OCI-M2 (cell line): ENCODE results near the gene ZFPM1.
"Not testable (repeated sequence)": the region's sequence is repeated elsewhere in the genome, so short reads cannot be mapped to it uniquely, and the experiment has no call there.

Experiments
- DNase-seq: peaks from one replicate; lab custom pipeline; 2025; ENCODE audit not compliant: unreplicated experiment; lab: John Stamatoyannopoulos, UW

Gene ZFPM1

GRCh38 chr16:88464447-88465318 is 11.6 kb downstream of the ZFPM1 start:
- DNase-seq, result no peak

GRCh38 chr16:88465387-88465983 is 12.4 kb downstream of the ZFPM1 start:
- DNase-seq, result no peak

DNA sequence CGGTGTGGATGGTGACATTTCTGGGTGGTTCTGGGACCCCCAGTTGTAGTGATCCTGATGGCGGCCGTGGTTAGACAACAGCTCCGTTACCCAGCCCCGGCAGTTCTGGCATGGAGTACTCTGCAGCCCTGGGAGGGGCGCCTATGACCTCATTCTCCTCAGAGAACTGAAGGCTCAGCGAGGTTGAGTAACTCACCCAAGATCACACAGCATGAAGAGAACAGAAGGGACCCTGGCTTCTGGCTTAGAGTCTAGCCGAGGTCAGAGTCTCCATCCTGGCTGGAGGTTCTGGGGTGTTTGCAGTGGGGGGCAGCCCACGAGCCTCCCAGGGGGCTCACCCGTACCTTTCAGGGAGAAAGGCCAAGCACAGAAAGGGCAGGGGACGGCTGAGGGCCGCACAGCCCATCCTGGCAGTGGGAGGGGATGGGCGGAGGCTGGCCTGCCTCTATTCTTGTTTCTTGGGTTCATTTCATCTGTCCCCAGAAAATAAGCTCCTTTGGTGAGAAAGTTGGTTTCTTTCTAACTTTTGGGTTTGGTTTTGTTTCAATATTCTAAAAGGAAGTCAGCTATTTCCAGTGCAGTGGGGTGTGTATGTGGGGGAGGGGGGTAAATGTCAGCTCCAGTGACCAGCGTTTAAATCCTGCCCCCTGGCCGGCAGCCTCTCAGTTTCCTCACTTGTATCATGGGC is 13.2 kb downstream of the ZFPM1 start:
- no peak for DNase-seq

- no peak for DNase-seq
These were observed 13.9 kb downstream of the ZFPM1 start for GRCh38 chr16:88466949-88467348.

DNA sequence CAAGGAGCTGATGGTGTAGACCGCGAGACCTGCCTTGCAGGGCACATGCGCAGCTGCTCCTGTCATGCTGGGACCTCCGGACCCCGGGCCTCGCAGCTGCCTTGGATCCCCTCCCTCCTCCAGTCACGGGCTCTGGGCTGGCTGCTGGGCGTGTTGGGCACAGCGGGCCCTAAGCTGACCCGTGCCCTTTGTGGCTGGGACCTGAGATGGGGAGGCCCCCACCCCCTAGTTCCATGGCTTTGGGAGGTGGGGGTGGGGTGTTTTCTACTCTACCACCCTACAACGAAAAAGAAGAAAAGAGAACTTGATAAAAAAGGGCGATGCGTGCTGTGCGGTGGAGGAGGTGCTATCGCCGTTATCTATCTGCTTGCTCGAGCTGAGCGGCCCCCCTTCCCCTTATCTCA is 14.5 kb downstream of the ZFPM1 start:
- no peak for DNase-seq

DNA sequence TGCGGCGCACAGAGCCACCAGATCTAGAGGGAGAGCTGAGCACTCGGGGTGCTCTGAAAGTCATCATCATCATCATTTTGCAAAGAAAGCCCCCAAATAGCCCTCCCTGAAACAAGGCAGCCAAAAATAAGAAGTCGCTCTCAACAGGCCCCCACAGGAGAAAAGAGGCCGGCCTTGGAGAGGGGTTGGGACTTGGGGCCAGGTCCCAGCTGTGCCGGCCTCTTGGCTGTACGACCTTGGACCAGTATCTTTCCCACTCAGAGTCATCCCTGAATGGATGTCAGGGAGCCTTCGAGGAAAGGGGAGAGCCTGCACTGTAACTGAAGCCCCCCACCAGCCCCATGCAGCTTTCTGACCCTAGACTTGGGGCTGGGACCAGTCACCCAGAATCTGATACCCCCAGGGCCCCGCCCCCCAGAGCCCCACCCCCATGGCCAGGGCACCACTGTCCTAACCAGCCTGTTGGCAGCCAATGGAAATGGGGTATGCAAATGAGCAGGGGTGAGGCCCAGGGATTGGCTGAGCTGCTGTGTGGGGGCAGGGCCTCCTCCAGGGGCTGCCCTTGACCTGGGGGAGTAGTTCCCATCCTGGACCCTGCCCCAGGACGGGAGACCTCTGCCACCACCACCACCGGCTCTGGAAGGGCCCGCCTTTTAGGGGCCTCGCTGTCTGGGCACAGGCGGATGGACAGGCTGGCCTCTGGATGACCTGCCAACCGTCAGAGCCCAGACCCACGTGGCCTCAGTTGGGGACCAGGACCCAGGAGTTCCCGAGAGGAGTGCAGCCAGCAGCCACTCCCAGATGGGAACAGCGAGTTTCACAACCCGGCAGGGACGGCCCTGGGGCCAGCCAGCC is 15.4 kb downstream of the ZFPM1 start:
- DNase-seq, result no peak

DNA sequence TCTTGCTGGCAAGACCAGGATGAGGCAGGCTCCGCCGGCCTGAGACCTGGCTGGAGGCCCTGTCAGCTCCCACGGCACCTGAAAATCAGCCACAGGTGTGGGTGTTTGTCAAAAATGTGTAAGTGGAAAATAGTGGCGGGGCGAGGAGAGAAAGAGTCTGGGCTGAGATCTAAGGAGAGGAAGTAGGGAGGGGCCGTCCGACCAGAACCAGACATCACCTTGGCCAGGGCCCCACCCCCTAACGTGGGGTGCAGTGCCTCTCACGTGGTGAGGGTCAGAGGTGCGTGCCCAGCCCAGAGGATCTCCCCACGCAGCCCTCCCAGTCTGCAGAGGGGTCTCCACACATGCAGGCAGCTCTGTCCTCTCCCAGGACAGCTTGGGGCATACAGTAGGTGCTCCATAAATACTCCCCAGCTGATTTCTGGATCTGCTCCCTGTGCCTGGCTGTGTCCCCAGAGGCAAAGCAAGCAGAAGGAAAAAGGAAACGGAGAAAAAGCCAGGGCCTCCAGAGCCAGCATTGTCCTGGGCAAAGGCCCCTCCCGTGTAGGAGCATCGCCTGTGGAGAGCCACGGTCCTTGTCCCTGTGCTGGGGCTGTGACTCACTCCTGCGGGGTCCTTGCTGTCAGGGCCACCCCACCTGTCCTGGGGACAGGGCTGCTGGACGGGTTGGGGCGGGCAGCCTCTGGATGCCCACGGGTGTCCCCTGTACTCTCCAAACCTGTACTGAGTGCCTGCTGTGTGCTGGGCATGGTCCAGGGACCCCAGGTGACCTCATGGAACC is 16.7 kb downstream of the ZFPM1 start:
- no peak for DNase-seq

GRCh38 chr16:88470396-88470680 is 17.3 kb downstream of the ZFPM1 start:
- DNase-seq, result not testable (repeated sequence)

DNA sequence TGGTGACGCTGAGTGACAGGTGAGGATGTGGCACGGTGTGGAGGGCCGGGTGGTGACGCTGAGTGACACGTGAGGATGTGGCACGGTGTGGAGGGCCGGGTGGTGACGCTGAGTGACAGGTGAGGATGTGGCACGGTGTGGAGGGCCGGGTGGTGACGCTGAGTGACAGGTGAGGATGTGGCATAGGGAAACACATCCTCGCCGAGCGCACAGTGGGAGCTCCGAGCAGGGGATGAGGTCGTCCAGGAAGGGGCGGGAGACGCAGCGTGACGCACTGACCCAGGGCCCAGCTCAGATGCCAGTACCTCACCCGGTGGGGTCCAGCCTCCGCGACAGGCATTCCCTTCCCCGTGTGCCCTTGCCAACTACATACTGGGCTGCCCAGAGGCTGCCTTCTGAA is 17.6 kb downstream of the ZFPM1 start:
- DNase-seq, result not testable (repeated sequence)

- no peak for DNase-seq
These were observed 18.0 kb downstream of the ZFPM1 start for GRCh38 chr16:88471115-88471514.

DNA sequence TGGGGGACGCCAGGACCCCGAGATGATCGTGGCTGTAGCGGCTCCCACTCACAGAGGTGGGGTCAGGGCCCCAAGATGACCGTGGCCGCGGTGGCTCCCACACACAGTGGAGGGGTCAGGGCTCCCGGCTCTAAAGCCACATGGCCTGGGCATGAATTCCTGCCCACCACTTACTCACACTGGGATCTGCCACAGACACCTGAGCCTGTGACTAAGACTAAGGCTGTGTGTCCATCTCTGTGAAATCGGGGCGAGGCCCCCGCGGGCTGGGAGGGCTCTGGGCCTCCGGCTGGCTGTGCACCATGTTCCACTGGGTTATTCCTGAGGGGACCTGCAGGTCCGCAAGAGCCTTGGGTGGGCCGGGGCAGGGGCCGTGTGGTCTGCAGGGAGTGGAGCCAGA is 18.5 kb downstream of the ZFPM1 start:
- DNase-seq, result no peak

GRCh38 chr16:88472069-88472468 is 19.0 kb downstream of the ZFPM1 start:
- no peak for DNase-seq

- DNase-seq, result no peak
These were observed 19.6 kb downstream of the ZFPM1 start for GRCh38 chr16:88472637-88473205.

DNA sequence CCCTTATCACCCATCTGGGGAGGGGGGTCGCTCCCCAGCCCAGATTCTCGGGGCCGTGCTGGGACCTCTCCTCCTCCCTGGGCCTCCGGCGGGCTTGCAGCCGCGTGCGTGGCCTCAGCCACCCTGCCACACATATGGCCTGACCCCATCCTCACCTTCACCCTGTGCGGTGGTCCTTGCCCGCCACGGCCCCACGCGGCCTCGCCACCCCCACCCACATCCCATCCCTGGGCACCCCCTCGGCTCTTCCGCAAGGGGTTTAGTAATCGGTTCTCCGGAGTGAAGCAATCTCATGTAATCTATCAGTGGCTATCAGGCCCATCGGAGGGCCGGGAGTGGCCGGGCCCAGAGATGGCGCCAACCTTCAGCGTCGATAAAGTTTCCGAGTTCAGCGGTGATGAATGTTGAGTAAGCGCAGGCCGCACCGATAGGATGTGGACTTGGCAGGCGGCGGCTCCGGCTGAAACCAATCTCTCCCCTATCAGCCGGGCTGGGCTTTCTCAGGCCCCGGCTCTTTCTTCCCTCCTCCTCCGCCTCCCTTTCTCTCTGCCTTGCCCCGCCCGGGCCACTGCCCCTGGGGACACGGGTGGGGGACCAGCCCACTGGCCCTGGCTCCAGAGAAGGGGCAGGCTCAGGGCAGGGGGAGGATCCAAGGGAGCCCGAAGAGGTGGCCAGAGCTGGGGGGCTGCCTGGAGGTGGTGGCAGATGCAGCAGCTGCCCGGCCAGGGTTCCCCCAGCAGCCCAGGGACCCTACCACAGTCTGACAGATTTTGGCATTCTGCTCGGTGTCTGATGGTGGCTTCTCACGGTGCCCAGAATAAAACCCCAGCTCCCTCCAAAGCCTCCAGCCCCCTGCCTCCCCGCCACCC is 20.8 kb downstream of the ZFPM1 start:
- DNase-seq, result no peak

DNA sequence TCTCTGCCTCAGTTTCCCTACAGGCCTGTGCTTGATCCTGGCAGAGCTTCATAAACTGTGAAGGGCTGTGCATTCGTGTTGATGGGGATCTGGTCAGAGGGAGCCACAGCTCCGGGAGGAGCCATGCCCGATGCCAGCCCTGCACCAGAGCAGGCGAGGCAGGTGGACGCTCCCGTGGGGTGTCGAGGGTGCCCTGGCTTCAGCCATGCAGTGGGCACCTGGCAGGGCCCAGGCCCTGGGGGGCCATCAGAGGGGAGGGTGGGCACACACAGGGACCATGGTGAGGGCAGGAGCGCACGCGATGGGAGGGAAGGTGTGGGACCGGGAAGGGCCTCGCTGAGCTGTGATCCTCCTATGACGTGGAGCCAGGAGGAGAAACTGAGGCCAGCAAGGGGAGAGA is 22.0 kb downstream of the ZFPM1 start:
- DNase-seq, result no peak

DNA sequence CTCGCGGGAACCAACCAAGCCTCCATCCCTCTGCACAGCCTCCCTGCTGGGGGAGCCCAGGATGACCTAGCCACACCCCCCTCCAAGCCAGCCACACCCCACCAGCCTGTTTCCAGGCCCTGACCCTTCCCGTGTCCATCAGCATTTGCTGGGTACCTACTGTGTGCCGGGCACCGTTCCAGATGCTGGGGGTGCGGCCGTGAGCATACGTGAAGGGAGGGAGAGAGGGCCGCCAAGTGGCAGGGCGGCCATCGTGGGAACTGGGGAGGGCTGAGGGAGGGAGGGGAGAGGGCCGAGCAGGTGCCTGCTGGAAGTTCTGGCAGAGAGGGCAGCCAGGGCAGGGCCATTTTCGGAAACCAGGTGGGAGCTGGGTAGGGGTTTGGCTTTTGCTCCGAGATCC is 23.1 kb downstream of the ZFPM1 start:
- no peak for DNase-seq

DNA sequence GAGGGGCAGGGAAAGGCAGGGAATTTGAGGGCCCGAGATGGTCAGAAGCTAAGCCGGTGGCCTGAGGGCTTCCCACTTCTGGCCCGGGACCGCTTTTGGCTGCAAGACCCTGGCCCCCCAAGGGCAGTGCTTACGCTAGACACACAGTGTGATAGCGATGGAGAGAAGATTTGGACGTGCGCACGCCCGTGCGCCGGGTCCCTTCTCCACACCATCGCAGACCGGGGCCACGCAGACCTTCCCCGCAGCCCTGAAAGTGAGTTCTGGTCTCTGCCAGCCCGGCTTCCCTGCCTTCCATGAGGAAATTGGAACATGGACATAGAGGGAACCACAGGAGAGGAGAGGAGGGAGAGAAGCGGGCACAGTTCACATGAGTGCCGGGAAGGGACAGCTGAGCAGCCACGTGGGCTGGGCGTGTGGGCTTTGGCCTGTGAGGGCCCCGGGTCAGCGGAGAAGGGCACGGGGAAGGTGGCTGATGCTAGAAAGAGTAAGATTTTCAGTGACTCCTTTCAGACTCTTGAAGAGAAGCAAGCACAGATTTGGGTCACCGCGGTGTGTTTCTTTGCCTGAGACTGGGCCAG is 23.8 kb downstream of the ZFPM1 start:
- DNase-seq, result no peak

- DNase-seq, result no peak
These were observed 24.8 kb downstream of the ZFPM1 start for GRCh38 chr16:88477631-88478519.
